HG03108 (cell line): ENCODE measurements around the gene SLC12A8.

Source experiments
- ATAC-seq: cut with Tn5 transposase; IDR thresholded peaks from one replicate; pipeline ENCODE4 v1.9.1; 2021; ENCODE audit warnings: moderate library complexity; ENCODE audit not compliant: unreplicated experiment

The SLC12A8 gene

DNA sequence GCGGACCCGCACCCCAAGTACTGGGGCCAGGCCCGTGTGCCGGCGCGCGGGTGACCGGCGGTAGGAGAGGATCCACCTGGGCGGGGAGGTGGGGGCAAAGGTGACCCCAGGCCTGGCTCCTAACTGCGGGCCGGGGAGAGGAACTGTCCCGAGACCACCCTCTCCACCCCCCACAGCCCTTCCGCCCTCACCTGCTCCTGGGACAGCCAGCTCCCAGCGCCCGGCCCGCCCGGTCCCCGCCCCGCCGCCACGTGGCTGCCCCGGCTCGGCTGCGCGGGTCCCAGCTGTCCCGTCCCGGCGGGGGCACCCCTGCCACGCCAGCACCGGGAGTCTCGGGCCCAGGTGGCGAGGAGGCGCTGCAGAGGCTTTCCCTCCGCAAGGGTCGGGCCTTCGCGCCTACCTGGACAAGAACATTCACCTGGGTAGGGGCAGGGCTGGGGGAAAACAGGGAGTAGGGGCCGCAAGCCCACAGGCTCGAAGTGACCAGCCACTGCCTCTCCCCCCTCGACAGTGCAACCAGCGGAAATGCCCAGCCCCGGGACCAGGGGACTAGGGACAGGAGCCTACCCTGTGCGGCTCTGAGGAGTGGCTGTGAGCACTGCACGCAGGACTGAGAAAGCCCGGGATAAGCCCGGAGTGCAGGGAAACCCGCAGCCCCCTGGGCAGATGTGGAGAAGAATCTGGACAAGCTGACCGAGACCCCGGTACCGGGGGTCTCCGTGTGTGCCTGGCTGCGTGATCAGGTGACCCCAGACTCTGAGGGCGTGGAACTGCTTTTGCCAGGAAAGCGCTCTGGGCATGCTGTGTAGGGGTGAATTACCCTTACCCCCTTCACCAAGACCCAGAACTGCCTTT lies at the start of gene SLC12A8:
TSS of gene SLC12A8 (minus strand) at position 240 of the 855 bp plus-strand sequence. CDS start 1,399 bp downstream, outside the sequence.
- no peak for ATAC-seq

GRCh38 chr3:125262161-125262560 lies 49.6 kb upstream of the SLC12A8 start:
- ATAC-seq: no peak

GRCh38 chr3:125261031-125261430 lies 48.5 kb upstream of the SLC12A8 start:
- no peak for ATAC-seq

GRCh38 chr3:125260158-125260557 lies 47.6 kb upstream of the SLC12A8 start:
- ATAC-seq: no peak

GRCh38 chr3:125257536-125257935 lies 45.0 kb upstream of the SLC12A8 start:
- no peak for ATAC-seq

DNA sequence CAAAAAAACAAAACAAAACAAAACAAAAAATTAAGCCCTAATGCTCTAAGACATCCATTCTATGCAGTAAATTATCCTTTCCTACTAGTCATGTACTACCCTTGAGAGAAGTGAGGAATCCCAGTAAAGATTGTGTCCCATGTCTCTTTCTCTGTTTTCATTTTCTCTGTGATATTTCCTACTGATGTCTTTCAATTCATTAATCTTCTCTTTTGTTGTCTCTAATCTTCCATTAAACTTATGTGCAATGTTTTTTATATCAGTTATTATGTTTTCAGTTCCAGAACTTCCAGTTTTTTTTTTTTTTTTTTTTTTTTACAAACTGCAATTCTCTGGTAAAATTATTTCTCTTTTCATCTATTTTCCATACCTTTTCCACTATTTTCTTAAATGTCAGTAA lies 44.1 kb upstream of the SLC12A8 start:
- ATAC-seq: no peak

DNA sequence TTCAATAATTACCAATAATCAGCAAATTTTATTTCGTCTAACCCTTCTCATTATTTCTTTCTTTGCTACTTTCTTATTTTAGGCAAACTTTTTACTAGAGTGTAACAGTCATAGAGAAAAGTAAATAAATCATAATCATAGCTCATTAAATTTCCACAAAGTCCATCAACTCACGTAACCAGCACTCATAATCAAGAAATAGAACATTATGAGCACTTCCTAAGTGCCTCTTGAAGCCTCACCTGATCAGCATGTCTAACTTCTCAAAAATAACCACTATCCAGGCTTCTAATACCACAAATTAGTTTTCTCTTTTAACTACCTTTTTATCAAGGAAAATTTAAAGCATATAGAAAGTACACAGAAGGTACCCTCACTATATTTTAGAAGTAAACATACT lies 38.4 kb upstream of the SLC12A8 start:
- no peak for ATAC-seq

- ATAC-seq: no peak
Measured at GRCh38 chr3:125246237-125246636, 33.7 kb upstream of the SLC12A8 start.

DNA sequence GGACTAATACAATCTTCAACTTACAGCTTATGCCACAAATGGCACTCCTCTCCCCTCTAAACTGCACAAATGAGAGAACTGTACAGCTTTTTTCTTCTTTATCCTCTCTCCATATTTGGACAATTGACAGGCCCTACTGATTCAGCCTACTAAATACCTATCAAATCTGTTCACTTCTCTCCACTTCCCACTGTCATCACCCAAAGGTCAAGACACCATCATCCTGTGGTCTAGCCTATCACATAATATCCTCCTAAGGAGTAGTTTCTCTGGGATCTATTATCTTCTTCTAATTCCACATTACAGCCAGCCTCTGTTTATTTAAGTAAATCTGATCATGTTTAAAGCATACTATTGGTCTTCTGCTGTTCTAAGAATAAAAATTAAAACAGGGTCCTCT lies 33.0 kb upstream of the SLC12A8 start:
- no peak for ATAC-seq

DNA sequence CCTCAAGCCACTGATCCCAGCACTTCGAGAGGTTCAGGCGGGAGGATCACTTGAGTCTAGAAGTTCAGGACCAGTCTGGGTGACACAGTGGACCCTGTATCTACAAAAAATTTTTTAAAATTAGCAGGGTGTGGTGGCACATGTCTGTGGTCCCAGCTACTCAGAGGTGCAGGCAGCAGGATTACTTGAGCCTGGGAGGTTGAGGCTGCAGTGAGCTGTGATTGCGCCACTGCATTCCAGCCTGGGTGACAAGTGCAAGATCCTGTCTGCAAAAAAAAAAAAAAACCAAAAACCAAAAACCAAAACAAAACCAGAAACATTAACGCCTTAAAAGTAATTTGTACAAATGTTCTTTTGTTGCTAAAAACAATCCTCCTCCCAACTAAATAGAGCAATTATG lies 27.9 kb upstream of the SLC12A8 start:
- no peak for ATAC-seq

GRCh38 chr3:125239266-125239665 lies 26.7 kb upstream of the SLC12A8 start:
- no peak for ATAC-seq

GRCh38 chr3:125238759-125239158 lies 26.2 kb upstream of the SLC12A8 start:
- ATAC-seq: no peak

GRCh38 chr3:125236331-125236903 lies 23.9 kb upstream of the SLC12A8 start:
- ATAC-seq: no peak

DNA sequence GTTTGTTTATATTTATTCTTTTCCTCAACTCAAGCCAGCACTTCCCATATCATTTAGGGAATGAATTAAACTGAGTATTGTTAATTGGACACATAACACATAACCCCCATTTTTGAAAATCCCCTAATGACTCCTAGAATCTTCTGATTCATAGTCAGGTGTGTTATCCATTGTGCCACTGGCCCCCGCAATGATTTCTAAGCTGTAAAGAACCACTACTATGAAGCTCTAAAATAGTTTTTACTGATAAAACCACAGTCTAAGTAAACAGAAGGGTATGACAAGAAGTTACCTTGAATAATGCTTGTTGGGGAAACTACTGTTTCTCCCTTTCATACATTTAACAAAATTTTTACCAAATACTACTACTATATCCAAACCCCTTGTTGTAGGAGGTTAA lies 22.3 kb upstream of the SLC12A8 start:
- no peak for ATAC-seq

DNA sequence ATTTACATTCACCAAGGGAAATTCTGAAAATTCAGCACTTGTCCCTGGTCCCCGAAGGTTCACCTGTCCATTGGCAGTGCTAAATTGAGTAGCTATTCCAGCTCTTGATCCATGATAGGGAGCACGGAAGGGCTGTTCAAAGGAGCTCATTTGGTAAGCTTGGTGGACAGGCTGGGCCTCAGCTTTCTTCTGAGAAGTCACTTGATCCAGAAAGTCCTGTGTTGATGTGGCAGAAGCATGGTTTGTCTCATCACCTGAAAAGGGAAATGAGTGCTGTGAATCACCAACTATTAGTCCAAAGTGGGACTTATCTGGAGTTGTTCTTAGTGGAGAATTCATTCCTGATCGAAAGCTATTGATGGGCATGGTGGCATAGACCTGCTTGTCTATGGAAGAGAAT lies 19.9 kb upstream of the SLC12A8 start:
- no peak for ATAC-seq

DNA sequence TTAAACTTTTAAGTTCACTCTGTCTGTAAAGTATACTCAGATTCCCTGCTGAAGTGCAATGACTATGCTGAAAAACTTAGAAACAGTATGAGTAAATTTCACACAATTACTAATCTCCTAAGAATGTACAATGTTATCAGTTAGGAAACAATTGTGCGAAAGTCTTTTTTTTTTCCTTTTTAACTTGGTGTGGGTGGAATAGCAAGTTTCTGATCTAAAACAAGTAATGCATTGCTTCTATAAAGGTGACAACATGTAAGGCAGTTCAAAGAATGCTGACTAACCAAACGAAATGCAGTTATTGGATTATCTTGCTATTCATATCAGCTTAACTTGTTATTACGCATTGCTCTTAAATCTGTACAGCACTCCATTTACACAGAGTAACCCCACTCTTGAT lies 19.3 kb upstream of the SLC12A8 start:
- no peak for ATAC-seq

GRCh38 chr3:125229707-125230106 lies 17.2 kb upstream of the SLC12A8 start:
- ATAC-seq: no peak

GRCh38 chr3:125229168-125229567 lies 16.6 kb upstream of the SLC12A8 start:
- no peak for ATAC-seq

- no peak for ATAC-seq
Measured at GRCh38 chr3:125221831-125222230, 9.3 kb upstream of the SLC12A8 start.

GRCh38 chr3:125220727-125221429 lies 8.3 kb upstream of the SLC12A8 start:
- ATAC-seq: no peak

DNA sequence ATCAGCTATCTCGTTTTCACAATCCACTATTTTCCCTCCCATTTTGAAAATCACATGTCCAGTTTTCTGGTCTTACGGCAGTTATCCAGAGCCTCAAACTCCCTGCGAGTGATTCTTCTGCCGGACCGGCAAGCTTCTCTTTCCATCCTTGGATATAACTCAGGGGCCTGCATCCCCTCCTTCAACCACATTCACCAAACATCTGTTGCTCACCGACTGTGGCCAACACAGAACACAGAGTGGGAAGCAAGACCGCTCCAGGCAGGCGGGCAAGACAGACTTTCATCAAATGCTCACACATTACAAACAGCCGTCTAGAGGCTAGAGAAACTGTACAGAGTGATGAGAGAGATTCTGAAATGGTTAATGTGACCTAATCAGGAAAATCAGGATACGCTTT lies 7.6 kb upstream of the SLC12A8 start:
- no peak for ATAC-seq

DNA sequence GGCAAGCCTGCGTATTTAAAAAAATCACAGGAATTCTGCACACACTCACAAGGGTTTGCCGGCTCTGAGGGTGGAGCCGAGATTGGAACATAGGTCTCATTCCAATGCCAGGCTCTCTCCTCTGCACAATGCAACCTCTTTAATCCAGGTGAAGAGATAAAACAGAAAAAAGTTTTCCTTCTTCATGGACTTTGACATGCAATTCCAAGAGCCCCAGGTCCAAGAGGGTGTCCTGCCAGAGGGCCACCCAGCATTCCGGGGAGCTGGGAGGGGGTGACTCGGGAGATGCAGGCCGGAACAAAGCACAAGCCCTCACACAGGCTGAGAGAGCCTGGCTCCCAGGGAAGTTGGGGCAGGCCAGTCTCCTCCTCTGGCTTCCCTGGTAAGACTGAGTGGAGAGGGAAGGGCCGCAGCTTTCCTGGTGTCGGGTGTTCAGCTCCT lies 6.7 kb upstream of the SLC12A8 start:
- no peak for ATAC-seq
